OCI-LY7 (cell line): Measurements from ENCODE around the gene PIK3C2B. TPM values are rescaled to one million over a fixed set of nuclear protein-coding genes. Genes with fewer than 3 reads are reported as not detected.
A peak's percentile ranks its signal among the peaks of the same experiment; 100 is the strongest.

Experiments
- BruUV-seq: library from RNA; stranded (reverse); fragments of 400-500 nt; replicated peaks from 2 replicates; lab custom pipeline; 2021; lab: Mats Ljungman, UMichigan
- CTCF ChIA-PET: fragments of 300-600 bp; sonication (Branson Sonifier 250); formaldehyde crosslinking; loops from one replicate; lab custom pipeline; 2022; ENCODE audit warnings: antibody characterized with exemption; ENCODE audit not compliant: unreplicated experiment; lab: Charles Lee
- POLR2A ChIA-PET: fragments of 300-600 bp; sonication (Branson Sonifier 250); formaldehyde crosslinking; loops from one replicate; lab custom pipeline; 2022; ENCODE audit warnings: antibody characterized with exemption; lab: Charles Lee
- DNase-seq: peaks from one replicate; pipeline ENCODE4 v3.0.0-alpha.2; 2015; ENCODE audit warnings: low spot score
- H2AFZ ChIP-seq: fragments of 200-600 bp; sonication (generic), shearing (Covaris generic); 2 replicates; pipeline ENCODE4 v1.6.1; 2014; ENCODE audit warnings: mild to moderate bottlenecking, antibody characterized with exemption, low read length, moderate library complexity
- H3K27ac ChIP-seq: fragments of 200-600 bp; sonication (generic); 2 replicates; pipeline ENCODE4 v1.5.1; 2014; ENCODE audit warnings: mixed run types, low read depth, mild to moderate bottlenecking, moderate library complexity, low read length, inconsistent platforms; ENCODE audit not compliant: poor library complexity, severe bottlenecking
- H3K36me3 ChIP-seq: fragments of 200-600 bp; sonication (generic); 2 replicates; pipeline ENCODE4 v1.6.1; 2014; ENCODE audit warnings: mild to moderate bottlenecking, antibody characterized with exemption, low read length, moderate library complexity, mixed read lengths; ENCODE audit not compliant: insufficient read depth
- H3K4me1 ChIP-seq: fragments of 200-600 bp; sonication (generic); 2 replicates; pipeline ENCODE4 v1.5.1; 2014; ENCODE audit warnings: mild to moderate bottlenecking, low read length; ENCODE audit not compliant: insufficient read depth, poor library complexity, severe bottlenecking
- H3K4me2 ChIP-seq: fragments of 200-600 bp; sonication (generic); 2 replicates; pipeline ENCODE4 v1.6.1; 2014; ENCODE audit warnings: mild to moderate bottlenecking, low read length
- H3K4me3 ChIP-seq: fragments of 200-600 bp; sonication (generic); 2 replicates; pipeline ENCODE4 v1.5.1; 2014; ENCODE audit warnings: mild to moderate bottlenecking, low read depth, low read length; ENCODE audit not compliant: poor library complexity, severe bottlenecking
- H3K79me2 ChIP-seq: fragments of 200-600 bp; sonication (generic); 2 replicates; pipeline ENCODE4 v1.6.1; 2016; ENCODE audit warnings: low read depth, mild to moderate bottlenecking, low read length, moderate library complexity, mixed read lengths; ENCODE audit not compliant: insufficient read depth
- H3K9me2 ChIP-seq: fragments of 200-600 bp; sonication (generic); 2 replicates; pipeline ENCODE4 v1.6.1; 2016; ENCODE audit warnings: mild to moderate bottlenecking, low read length, mixed read lengths; ENCODE audit not compliant: insufficient read depth
- H3K9me3 ChIP-seq: fragments of 200-600 bp; sonication (generic); 2 replicates; pipeline ENCODE4 v1.6.1; 2014; ENCODE audit warnings: mild to moderate bottlenecking, mixed run types, low read length, mixed read lengths
- H4K20me1 ChIP-seq: fragments of 200-600 bp; sonication (generic); 2 replicates; pipeline ENCODE4 v1.6.1; 2014; ENCODE audit warnings: mild to moderate bottlenecking, antibody characterized with exemption, low read length, moderate library complexity, mixed read lengths; ENCODE audit not compliant: insufficient read depth
- EZH2phosphoT487 ChIP-seq: fragments of 200-600 bp; sonication (generic); IDR thresholded peaks from 2 replicates; pipeline ENCODE4 v1.6.1; 2018; ENCODE audit warnings: low read depth, borderline replicate concordance, mild to moderate bottlenecking, mixed run types, antibody characterized with exemption, low read length, moderate library complexity, mixed read lengths
- intact Hi-C: fragments of 100-400 bp; cut with micrococcal nuclease; formaldehyde crosslinking; loops from one replicate; pipeline ENCODE4 v1.10.0; 2022; ENCODE audit not compliant: unreplicated experiment
- total RNA-seq, 2 experiments: library from RNA; depleted of rRNA in 1 of 2; stranded (reverse); fragments of >200 nt in 1 of 2; shearing (Covaris generic) in 1 of 2; gene quantifications; 2 replicates each; pipeline ENCODE4 v1.2.3, GENCODE V29; 2014 to 2022
- TF ChIP-seq, protein P1 (sequence below): fragments of 200-600 bp; sonication (generic); conservative IDR thresholded peaks from 2 replicates; pipeline ENCODE4 v1.5.1; 2014; ENCODE audit warnings: mild to moderate bottlenecking, antibody characterized with exemption, low read length, moderate library complexity, mixed read lengths

PIK3C2B gene
- total RNA-seq, 2 experiments from 2014 or later, result 12.5 to 43.9 TPM

DNA sequence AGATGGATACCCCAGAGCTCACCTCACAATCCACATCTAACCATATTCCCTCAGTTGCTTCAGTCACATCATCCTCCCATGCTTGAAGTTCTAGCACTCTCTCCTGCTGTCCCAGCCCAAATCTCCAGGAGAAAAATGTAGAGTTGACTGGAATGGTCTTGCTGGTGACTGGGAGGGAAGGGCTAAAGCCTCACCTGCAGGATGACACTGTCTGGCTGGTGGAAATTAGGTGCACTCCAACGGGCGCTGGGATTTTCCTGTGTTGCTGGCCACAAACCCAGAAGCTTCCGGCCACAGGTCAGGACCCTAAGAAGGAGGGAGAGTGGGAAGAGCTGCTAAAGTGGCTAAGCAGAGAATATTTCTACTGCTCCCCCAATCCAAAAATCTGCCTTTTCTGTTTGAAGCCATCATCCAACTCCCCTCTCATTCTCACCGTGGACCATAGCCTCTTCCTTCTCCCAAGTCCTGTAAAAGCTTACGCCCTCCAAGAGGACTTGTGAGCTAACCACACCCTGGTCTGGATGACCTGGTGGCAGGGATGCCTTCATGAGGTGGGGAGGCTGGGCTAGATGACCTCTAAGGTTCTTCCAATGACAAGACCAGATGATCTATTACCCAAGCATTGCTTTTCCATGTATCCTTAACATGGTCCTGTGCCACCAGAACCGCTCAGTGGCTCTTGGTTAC lies 45.5 kb downstream of the PIK3C2B start:
- no peaks in the 10 kb centered on the region for H3K79me2 ChIP-seq

DNA sequence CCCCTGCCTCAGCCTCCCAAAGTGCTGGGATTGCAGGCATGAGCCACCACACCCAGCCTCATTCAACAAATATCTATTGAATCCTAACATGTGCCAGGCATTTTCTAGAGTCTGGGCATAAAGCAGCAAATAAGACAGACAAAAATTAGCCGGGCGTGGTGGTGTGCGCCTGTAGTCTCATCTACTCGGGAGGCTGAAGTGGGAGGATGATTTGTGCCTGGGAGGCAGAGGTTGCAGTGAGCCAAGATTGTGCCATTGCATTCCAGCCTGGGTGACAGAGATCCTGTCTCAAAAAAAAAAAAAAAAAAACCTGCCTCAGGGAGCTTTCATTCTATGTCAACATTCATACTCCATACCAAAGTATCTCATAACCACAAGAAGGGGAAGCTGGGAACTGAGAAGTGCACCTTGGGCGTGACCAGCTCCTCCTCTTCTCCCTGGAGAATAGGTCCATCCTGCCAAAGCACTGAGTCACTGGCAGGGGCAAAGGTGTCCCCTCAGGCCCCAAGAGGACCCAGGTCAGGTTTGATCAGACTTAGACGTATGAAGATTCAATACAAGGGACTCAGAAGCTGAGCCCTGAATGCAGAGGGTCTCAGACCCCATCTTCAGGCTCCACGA lies 46.2 kb downstream of the PIK3C2B start:
- intact Hi-C loops, result loop anchor here (10.0 kb wide), 1 partner anchor 116 kb away; no protein-coding TSS in a partner anchor
- peak; percentile 34 for DNase-seq

More for the DNA sequence above, 45.5 kb downstream of the PIK3C2B start:
- Histone ChIP-seq H3K9me3 (no peaks in the 10 kb centered on the region), H3K9me2 (no peaks in the 10 kb centered on the region), H3K4me2 (no peak overlapping the region), H3K27ac (no peak overlapping the region), H4K20me1 (no peaks in the 10 kb centered on the region), H2AFZ (no peak overlapping the region), H3K4me3 (no peak overlapping the region), H3K4me1 (peaks cover 41% of the 10 kb centered on the region), H3K36me3 (no peaks in the 10 kb centered on the region)
- ChIA-PET CTCF (interaction anchor here (0.7 to 1.4 kb wide), 3 partner anchors 31 to 297 kb away, joined by 3 to 5 read pairs (median 4); no protein-coding TSS in a partner anchor), POLR2A (interaction anchor here (0.6 to 2.2 kb wide), 6 partner anchors 10 to 114 kb away, joined by 3 to 6 read pairs (median 4); no protein-coding TSS in a partner anchor)
- no TSS peak for BruUV-seq
- TF ChIP-seq EZH2phosphoT487, result no peak
- TF ChIP-seq, protein P1, sequence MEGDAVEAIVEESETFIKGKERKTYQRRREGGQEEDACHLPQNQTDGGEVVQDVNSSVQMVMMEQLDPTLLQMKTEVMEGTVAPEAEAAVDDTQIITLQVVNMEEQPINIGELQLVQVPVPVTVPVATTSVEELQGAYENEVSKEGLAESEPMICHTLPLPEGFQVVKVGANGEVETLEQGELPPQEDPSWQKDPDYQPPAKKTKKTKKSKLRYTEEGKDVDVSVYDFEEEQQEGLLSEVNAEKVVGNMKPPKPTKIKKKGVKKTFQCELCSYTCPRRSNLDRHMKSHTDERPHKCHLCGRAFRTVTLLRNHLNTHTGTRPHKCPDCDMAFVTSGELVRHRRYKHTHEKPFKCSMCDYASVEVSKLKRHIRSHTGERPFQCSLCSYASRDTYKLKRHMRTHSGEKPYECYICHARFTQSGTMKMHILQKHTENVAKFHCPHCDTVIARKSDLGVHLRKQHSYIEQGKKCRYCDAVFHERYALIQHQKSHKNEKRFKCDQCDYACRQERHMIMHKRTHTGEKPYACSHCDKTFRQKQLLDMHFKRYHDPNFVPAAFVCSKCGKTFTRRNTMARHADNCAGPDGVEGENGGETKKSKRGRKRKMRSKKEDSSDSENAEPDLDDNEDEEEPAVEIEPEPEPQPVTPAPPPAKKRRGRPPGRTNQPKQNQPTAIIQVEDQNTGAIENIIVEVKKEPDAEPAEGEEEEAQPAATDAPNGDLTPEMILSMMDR, result no peak
- intact Hi-C loops, result loop anchor here (10.0 kb wide), 1 partner anchor 116 kb away; no protein-coding TSS in a partner anchor
- no peak for DNase-seq

More for the DNA sequence above, 46.2 kb downstream of the PIK3C2B start:
- ChIA-PET POLR2A (interaction anchor here (0.6 to 2.2 kb wide), 5 partner anchors 10 to 115 kb away, joined by 3 to 6 read pairs (median 5); no protein-coding TSS in a partner anchor), CTCF (interaction anchor here (0.7 to 1.4 kb wide), 3 partner anchors 32 to 298 kb away, joined by 3 to 5 read pairs (median 4); no protein-coding TSS in a partner anchor)
- no peaks in the 10 kb centered on the region for H3K79me2 ChIP-seq
- no peak overlapping the region for H3K27ac ChIP-seq
- no peak overlapping the region for H3K4me2 ChIP-seq
- BruUV-seq, result no TSS peak
- no peaks in the 10 kb centered on the region for H3K36me3 ChIP-seq
- H3K9me2 ChIP-seq, result no peaks in the 10 kb centered on the region
- TF ChIP-seq, protein P1, result no peak
- no peak for TF ChIP-seq EZH2phosphoT487
- peaks cover 39% of the 10 kb centered on the region for H3K4me1 ChIP-seq
- no peaks in the 10 kb centered on the region for H4K20me1 ChIP-seq
- H3K4me3 ChIP-seq, result no peak overlapping the region
- no peaks in the 10 kb centered on the region for H3K9me3 ChIP-seq
- H2AFZ ChIP-seq, result no peak overlapping the region
